GM18498 (cell line): Measurements from ENCODE around the gene KRT6A.
"Not testable (repeated sequence)": the region's sequence is repeated elsewhere in the genome, so short reads cannot be mapped to it uniquely, and the experiment has no call there.

Experiments used
- ATAC-seq: cut with Tn5 transposase; IDR thresholded peaks from one replicate; pipeline ENCODE4 v1.9.1; 2021; ENCODE audit warnings: mild to moderate bottlenecking, moderate library complexity; ENCODE audit not compliant: unreplicated experiment

The KRT6A gene

DNA sequence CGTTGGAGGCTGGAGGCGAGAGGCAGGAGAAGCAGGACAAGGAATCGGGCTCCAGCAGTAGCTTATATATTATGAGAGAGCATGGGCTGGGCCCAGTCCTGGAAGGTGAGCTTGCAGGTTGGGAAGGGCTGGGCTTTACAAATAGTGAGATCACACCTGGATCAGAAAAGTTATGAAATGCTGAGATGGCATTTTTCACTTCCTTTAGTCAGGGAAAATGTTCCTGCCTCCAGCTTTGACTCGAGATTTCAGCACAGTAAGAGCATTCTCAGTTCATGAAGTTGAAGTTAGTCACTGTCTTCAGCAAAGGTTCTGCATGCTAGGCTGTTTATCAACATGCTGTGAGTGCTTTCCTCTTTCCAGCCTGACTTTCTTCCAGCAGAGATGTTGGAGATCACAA lies 19.3 kb downstream of the KRT6A start, which contains the start of gene KRT6C:
Gene KRT6C, minus strand, starts transcription at position 38 of the 400 bp plus-strand sequence. CDS start 68 bp downstream, outside the sequence.
- ATAC-seq: no peak

- ATAC-seq: no peak
Measured at GRCh38 chr12:52469853-52470252, 23.2 kb downstream of the KRT6A start.

- no peak for ATAC-seq
Measured at GRCh38 chr12:52464897-52465296, 28.2 kb downstream of the KRT6A start.

- no peak for ATAC-seq
Measured at GRCh38 chr12:52461693-52462092, 31.4 kb downstream of the KRT6A start.

DNA sequence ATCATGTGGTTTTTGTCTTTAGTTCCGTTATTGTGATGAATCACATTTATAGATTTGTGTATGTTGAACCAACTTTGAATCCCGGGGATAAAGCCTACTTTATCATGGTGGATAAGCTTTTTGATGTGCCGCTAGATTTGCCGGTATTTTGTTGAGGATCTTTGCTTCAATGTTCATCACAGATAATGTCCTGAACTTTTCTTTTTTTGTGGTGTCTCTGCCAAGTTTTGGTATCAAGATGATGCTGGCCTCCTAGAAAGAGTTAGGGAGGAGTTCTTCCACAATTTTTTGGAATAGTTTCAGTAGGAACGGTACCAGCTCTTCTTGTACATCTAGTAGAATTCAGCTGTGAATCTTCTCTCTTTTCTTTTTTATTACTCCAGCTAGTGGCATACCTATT lies 34.2 kb downstream of the KRT6A start:
- no peak for ATAC-seq

- ATAC-seq: no peak
Measured at GRCh38 chr12:52455821-52456220, 37.2 kb downstream of the KRT6A start.

DNA sequence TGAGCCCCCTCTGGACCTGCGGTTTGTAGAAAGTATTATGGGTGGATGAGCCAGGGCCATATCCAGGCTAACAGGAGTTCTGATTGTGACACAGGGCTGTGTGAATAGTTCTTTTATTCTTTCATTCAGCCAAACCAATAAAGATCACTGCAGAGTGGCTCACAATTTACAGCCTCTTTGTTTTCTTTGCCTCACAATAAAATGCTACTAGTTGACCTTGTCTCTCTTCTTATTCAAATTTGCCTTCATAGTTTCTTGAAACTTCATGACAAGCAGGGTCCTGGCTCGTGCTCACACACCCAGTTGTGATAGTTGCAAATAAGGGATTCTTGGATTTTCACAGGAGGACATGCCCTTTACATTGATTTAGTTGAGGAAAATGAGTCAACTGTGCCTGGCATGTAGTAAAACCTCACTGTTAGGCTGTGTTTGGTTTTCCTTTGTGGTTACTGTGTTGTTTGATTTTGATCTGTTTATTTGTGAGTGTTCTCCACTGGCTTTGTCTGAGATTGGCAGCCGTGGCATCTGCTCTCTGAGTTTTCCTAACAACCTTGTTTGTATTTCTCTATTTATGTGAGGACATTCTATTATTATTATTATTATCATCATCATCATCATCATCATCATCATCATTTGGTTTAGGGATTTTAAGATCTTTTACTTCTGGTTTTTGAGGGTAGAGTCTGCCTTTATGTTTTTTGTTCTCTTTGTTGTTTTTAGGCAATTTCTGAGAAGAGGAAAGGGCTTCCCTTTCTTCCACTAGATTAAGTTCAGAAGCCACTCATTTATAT lies 38.5 kb downstream of the KRT6A start:
- no peak for ATAC-seq

GRCh38 chr12:52452101-52452500 lies 41.0 kb downstream of the KRT6A start, which contains the start of gene KRT6B:
KRT6B (minus strand) TSS chr12:52452146; CDS start chr12:52452078, 68 bp downstream.
- ATAC-seq: no peak

DNA sequence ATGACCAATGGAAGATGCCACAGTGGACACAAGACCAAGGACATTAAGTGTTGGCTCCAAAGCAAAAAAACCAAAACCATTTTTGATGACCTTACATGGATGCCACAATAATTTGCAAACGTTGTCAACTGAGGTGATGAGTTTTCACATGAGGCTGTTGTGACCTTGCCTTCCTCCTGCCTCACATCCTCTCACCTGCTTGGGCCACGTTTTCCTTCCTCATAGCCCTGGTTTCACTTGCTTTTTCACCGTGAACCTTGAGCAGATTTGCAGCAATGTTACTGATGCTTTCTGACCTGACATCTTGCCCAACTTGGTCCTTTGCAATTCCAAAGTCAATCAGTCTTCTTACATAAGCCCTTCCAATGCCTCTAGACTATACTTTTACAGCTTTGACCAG lies 44.8 kb downstream of the KRT6A start:
- ATAC-seq: no peak

- not testable (repeated sequence) for ATAC-seq
Measured at GRCh38 chr12:52447196-52447595, 45.9 kb downstream of the KRT6A start.

DNA sequence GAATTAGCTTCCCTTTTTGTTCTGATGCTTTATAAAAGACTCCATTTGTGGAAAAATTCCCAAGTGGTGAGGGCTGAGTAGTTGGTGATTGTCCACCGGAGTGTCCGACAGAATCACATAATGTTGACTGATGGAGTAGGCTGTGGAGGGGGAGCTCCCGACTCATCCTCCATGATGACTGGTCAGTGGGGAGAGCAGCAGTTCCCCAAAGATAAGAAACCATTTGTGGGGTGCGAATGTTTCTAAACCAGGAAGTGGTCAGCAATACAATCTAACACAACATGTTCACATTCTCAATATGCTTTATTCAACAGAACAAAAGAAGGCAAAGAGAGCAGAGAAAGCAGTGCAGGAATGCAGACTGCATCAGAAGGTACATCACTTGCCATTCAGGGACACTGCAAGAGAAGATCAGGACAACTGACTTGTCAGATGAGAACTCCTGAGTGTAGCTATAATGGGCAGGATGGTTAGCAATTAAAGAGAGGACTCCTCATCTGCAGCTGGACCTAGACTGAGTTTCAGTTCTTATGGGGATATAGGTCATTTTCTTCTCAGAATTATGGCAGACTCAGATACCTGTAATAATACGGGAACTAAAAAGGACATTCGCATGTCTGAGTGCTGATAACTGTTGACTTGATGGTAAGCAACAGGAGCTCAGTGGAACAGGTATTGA lies 46.6 kb downstream of the KRT6A start:
- ATAC-seq: no peak

- ATAC-seq: no peak
Measured at GRCh38 chr12:52445876-52446275, 47.2 kb downstream of the KRT6A start.

DNA sequence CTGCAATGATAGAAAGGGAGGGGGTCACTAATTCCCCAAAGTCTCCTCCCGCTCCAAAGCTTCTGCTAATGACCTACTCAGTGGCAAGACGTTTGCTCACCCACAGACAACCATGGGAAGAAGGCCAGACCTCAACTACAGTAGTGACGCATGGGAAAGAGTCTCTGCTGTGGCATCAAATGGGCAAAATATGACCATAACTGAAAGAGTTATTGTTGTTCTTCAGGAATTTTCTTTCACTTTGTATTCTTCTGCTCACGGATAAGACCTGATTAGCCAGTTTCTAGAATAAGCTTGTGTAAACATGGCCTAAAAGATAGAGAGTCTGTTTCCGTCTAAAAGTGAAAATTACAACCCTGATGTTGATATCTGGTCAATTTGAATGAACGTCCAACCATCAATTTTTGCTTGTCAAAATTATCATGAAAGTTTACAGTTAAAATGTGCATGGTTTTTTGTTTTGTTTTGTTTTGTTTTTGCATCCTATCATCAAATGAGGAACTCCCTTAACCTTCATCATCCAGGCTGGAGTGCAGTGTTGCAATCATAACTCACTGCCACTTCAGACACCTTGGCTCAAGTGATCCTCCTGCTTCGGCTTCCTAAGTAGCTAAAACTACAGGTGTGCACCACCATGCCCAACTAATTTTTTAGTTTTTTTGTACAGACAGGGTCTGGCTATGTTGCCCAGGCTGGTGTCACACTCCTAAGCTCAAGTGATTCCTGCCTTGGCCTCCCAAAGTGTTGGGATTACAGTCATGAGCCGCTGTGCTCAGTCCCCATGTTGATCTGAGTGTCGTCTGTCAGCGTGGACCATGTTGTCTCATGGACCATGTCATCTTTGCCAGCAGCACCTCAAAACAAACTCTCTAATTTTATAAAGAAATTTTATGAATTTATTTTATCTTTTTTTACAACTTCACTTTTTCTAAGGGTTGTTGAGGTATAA lies 48.1 kb downstream of the KRT6A start:
- no peak for ATAC-seq

DNA sequence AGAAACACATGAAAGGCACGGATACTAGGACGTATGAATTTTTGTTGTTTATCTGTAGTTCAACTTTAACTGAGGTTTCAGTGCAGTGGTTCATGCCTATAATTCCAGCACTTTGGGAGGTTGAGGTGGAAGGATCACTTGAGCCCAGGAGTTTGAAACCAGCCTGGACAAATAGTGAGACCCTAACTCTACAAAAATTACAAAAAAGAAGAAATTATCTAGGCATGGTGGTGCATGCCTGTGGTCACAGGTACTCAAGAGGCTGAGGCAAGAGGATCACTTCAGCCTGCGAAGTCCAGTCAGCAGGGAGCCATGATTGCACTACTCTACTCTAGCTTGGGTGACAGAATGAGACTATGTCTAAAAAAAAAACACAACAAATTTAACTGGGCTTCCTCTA lies 49.1 kb downstream of the KRT6A start:
- ATAC-seq: no peak

GRCh38 chr12:52442600-52443061 lies 50.4 kb downstream of the KRT6A start:
- ATAC-seq: no peak

DNA sequence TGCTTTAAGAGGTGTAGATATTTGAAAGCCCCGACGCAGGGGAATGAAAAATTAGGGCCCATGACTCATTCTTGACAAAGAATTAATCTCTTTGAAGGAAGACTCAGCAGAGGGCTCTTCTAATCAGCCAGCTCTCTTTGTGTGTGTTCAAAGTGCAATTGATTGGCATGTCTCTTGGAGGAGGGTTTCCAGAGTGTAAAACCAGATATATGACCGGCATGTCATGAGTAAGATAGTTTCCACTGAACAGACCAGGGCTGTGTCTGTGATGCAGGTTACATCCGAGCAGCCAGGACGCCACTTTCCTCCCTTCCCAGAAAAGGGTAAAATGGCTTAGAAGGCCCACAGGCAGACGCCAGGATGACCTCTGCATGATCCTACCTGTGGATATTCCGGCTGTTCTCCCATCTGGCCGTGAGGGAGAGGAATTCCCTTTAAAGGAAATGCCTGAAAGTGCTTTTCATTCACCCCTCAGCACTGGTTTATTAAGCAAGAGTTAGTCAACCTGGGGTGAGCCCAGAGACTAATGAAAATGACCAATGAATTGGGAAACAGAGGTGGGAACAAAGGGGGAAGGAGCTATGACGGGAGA lies 51.6 kb downstream of the KRT6A start:
- no peak for ATAC-seq

- no peak for ATAC-seq
Measured at GRCh38 chr12:52440821-52441319, 52.2 kb downstream of the KRT6A start.

DNA sequence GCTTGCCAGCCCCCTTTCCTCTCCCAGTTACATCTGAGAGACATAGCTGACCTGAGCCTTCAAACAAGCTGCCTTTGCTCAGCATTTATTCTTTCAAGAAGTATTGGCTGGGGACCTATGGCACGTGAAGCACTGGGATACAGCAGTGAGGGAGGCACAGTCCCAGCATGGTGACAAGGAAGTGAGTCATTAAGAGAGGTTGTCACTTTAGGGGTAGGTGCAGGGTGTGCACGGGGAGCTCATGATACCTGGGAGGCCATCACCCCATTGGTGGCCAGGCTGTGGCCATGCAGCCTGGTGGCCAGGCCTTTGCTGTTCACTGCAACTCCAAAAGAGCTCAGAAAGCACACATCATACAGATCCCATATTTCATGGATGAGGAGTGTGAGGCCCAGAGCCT lies 53.2 kb downstream of the KRT6A start:
- no peak for ATAC-seq

GRCh38 chr12:52439420-52439819 lies 53.6 kb downstream of the KRT6A start:
- ATAC-seq: no peak
